Right cardiac atrium (tissue), 5 donors: ENCODE measurements around the gene EHD2. TPM values are rescaled to one million over a fixed set of nuclear protein-coding genes. Genes with fewer than 3 reads are reported as not detected.

Source experiments
- ATAC-seq, 2 donors: fragments of 200-7000 bp; cut with Tn5 transposase; one replicate each; pipeline versions ENCODE4 v1.8.0 to v1.9.1; 2020; ENCODE audit warnings: moderate library complexity in 2 of 2, mild to moderate bottlenecking in 1 of 2
- DNase-seq, 3 donors: peaks; one replicate each; pipeline ENCODE4 v3.0.0-alpha.2; 2020
- H3K27ac ChIP-seq: one replicate; pipeline ENCODE4 v1.5.1; 2013; ENCODE audit warnings: mild to moderate bottlenecking, low read length, control low read depth, moderate library complexity
- H3K27me3 ChIP-seq: one replicate; pipeline ENCODE4 v1.6.1; 2013; ENCODE audit not compliant: control insufficient read depth, insufficient read depth
- H3K4me1 ChIP-seq: one replicate; pipeline ENCODE4 v1.6.1; 2013; ENCODE audit warnings: low read length; ENCODE audit not compliant: control insufficient read depth, insufficient read depth
- H3K4me3 ChIP-seq: one replicate; pipeline ENCODE4 v1.5.1; 2013; ENCODE audit warnings: low read length, control low read depth
- H3K9me3 ChIP-seq: one replicate; pipeline ENCODE4 v1.6.1; 2013; ENCODE audit warnings: low read length; ENCODE audit not compliant: control insufficient read depth
- WGBS: extraction: QIAGEN DNeasy Blood & Tissue Kit; methylation state at CpG from one replicate; pipeline ENCODE4 v1.1.7; 2013; 5-methylcytosine and 5-hydroxymethylcytosine counted together
- intact Hi-C, 4 donors: fragments of 100-400 bp; cut with DNase I; formaldehyde crosslinking; loops; one replicate each; pipeline versions ENCODE4 v1.11.0 to v1.14.0; 2022 to 2023
- polyA plus RNA-seq: library from polyadenylated mRNA; stranded (reverse); fragments of 200-250 nt; gene quantifications from one replicate; pipeline ENCODE4 v1.2.3, GENCODE V29; 2013
- total RNA-seq, 4 donors: library from RNA; stranded (reverse); fragmentation: NEBNext Ultra II Directional; extraction: Animal tissue kit (Norgen Biotek cat#: 25700); gene quantifications; one replicate each; pipeline ENCODE4 v1.2.1, GENCODE V29; 2021
- donor health status: healthy with polysubstance abuse.
- donor health status: DM: no; HTN: yes; CAD: no.
- donor health status: DM: no; HTN: no; CAD: no.
- donor health status: DM: no; HTN: yes; CAD: no; lungs with severe emphysema.
- donor health status: DM: yes; HTN: yes; CAD: no.

EHD2 gene
- total and polyA plus RNA-seq, 5 donors: 32.8 to 61.9 (median 38.7) TPM

DNA sequence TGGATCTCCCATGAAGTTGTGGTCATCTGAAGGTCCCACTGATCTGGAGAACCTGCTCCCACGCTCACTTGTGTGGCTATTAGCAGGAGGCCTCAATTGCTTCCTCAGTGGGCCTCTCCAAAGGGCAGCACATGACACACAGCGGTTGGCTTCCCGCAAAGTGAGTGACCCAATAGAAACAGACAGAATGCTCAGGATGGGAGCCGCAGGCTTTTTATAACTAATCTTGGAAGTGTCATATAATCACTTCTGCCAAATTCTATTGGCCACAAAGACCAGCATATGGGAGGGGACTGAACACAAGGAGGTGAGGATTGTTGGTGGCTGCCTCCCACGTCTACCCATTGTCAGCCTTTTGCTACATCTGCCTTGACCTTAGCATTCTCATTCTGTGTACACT lies 22.1 kb upstream of the EHD2 start:
- no peaks in the 10 kb centered on the region for H3K27me3 ChIP-seq
- no peak for ATAC-seq
- no peaks in the 10 kb centered on the region for H3K9me3 ChIP-seq
- H3K27ac ChIP-seq: no peak overlapping the region
- intact Hi-C loops: loop anchor here in 2 of 4 donors (10.0 kb wide), 3 partner anchors 76 to 186 kb away; partner anchors contain the start of gene BICRA (in 1 of the 2)
- no peak for DNase-seq
- H3K4me3 ChIP-seq: no peak overlapping the region
- no peaks in the 10 kb centered on the region for H3K4me1 ChIP-seq
- 96% methylated on average over 5 of the region's 5 CpGs for WGBS

DNA sequence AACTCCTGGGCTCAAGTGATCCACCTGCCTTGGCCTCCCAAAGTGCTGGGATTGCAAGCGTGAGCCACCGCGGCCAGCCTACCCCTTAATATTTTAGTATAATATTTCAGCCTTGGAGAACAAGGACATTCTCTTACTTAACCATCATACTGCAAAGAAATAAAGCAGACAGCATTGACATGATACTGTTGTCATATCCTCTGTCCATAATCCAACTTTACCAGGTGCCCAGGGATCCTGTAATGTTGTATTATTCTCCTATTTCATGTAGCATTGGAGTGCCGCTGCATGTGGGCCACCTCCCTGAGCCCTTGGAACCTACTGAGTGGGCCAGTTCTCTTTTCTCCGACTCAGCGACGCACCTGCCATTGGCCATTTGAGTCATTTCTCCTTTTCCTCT lies 21.4 kb upstream of the EHD2 start:
- no peak overlapping the region for H3K27ac ChIP-seq
- intact Hi-C loops: loop anchor here in 2 of 4 donors (10.0 kb wide), 3 partner anchors 77 to 187 kb away; partner anchors contain the start of gene BICRA (in 1 of the 2)
- 54% methylated on average over 7 of the region's 7 CpGs for WGBS
- no peak overlapping the region for H3K4me3 ChIP-seq
- H3K27me3 ChIP-seq: no peaks in the 10 kb centered on the region
- H3K9me3 ChIP-seq: no peaks in the 10 kb centered on the region
- no peaks in the 10 kb centered on the region for H3K4me1 ChIP-seq
- no peak for ATAC-seq
- DNase-seq: no peak

DNA sequence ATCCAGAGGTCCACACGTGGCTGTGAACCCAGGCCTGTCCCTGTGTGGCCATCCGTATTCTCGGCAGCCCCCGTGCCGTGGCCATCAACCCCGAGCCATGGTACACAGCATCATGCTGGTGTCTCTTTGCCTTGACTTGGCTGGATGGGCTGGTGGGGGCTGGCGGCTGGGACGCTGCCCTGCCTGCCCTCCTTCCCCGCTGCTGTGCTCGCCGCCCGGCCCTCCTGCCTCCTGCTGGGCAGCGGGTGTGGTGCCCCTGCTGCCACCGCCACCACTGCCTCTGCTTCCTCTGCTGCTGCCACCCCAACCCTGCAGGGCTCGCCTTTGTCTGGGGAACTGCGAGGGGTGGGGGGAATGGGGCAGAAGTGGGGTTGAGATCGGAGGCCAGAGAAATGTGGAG lies 19.7 kb upstream of the EHD2 start:
- WGBS: 90% methylated on average over 17 of the region's 17 CpGs

DNA sequence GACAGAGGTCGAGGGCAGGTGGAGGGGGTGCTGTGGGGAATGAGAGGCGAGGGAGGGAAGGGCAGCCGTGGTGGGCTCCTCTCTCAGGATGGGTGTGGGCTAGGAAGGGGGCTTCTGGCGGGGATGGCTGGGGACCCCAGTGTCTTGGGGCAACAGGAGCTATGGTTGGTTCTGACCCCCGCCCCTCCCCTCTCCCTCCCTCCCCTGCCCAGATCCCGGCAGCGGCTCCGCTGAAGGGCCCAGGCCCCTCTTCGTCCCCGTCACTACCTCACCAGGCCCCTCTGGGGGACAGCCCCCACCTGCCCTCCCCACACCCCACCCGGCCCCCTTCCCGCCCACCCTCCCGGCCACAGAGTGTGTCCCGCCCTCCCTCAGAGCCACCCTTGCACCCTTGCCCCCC lies 19.3 kb upstream of the EHD2 start:
- Histone ChIP-seq H3K4me3 (no peak overlapping the region), H3K27me3 (no peaks in the 10 kb centered on the region), H3K9me3 (no peaks in the 10 kb centered on the region), H3K27ac (no peak overlapping the region), H3K4me1 (no peaks in the 10 kb centered on the region)
- 82% methylated on average over 14 of the region's 14 CpGs for WGBS
- DNase-seq (peak in 1 of 3 donors; percentile 59), ATAC-seq (no peak)
- intact Hi-C loops: loop anchor here in 2 of 4 donors (10.0 kb wide), 3 partner anchors 79 to 189 kb away; partner anchors contain the start of gene BICRA (in 1 of the 2)

More for the DNA sequence above, 19.7 kb upstream of the EHD2 start:
- Histone ChIP-seq H3K27ac (no peak overlapping the region), H3K9me3 (no peaks in the 10 kb centered on the region), H3K27me3 (no peaks in the 10 kb centered on the region), H3K4me1 (no peaks in the 10 kb centered on the region), H3K4me3 (no peak overlapping the region)
- intact Hi-C loops: loop anchor here in 2 of 4 donors (10.0 kb wide), 3 partner anchors 79 to 189 kb away; partner anchors contain the start of gene BICRA (in 1 of the 2)
- ATAC-seq (no peak), DNase-seq (no peak)

DNA sequence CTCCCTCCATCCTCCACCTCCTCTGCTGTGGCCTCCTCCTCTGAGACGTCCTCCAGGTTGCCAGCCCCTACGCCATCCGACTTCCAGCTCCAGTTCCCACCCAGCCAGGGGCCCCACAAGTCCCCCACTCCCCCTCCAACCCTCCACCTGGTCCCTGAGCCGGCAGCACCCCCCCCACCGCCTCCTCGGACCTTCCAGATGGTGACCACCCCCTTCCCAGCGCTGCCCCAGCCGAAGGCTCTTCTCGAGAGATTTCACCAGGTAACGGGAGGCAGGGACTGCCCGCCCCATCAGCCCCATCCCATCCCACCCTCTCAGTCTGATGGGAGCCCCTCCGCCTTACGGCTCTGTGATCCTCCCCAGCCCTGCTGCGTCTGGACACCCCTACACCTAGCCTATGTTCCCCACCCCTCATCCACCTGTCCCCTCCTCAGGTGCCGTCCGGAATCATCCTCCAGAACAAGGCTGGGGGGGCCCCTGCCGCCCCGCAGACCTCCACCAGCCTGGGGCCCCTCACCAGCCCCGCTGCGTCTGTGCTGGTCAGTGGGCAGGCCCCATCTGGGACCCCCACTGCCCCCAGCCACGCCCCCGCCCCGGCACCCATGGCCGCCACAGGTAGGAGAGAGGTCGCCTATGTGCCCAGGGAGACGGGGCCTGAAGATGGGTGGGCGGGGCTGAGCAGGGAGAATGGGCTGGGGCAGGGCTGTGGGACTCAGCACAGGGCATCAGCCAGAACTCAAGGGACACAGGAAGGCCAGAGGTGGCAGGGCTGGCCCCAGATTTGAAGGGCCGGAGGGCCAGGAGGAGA lies 18.6 kb upstream of the EHD2 start:
- WGBS: 90% methylated on average over 28 of the region's 28 CpGs
- peak in 1 of 3 donors; percentile 55 for DNase-seq
- intact Hi-C loops: loop anchor here in 3 of 4 donors (5.0 to 10.0 kb wide), 5 partner anchors 80 to 257 kb away; partner anchors contain the start of gene BICRA (in 2 of the 3)
- no peak overlapping the region for H3K4me3 ChIP-seq
- no peaks in the 10 kb centered on the region for H3K27me3 ChIP-seq
- ATAC-seq: no peak
- H3K9me3 ChIP-seq: no peaks in the 10 kb centered on the region
- no peak overlapping the region for H3K27ac ChIP-seq
- no peaks in the 10 kb centered on the region for H3K4me1 ChIP-seq

DNA sequence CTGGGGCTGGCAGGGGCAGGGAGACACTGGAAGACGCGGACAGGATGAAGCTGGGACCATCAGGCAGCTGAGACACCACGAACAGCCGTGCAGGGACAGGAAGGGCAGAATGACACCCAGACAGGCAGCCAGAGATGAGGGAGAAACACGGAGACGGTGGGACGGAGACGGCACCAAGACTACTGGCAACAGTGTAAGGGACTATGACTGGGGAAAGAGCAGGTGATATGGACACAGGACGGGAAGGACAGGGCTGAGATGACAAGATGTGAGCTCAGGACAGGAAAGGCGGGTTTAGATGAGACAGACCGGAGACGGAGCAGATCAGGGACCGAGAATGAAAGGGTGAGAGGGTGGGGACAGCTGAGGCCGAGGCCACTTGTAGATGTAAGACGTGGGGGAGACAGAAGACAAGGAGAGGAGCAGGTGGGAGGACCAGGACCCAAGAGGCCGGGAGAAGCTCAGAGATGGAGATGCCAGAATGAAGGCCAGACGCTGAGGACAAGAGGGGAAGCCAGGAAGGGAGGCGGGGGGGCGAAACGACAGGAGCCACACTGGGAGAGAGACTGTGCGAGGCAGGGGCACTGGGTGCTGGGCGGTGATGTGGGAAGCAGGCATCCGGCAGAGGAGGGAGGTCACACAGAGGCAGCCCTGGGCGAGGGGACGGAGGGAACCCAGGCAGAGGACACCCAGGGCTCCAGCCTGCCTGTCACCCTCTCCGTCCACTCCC lies 17.5 kb upstream of the EHD2 start:
- Histone ChIP-seq H3K4me3 (no peak overlapping the region), H3K27me3 (no peaks in the 10 kb centered on the region), H3K27ac (no peak overlapping the region), H3K4me1 (no peaks in the 10 kb centered on the region), H3K9me3 (no peaks in the 10 kb centered on the region)
- intact Hi-C loops: loop anchor here in 3 of 4 donors (5.0 to 10.0 kb wide), 5 partner anchors 81 to 258 kb away; partner anchors contain the start of gene BICRA (in 2 of the 3)
- WGBS: 85% methylated on average over 26 of the region's 26 CpGs
- ATAC-seq (no peak), DNase-seq (no peak)

DNA sequence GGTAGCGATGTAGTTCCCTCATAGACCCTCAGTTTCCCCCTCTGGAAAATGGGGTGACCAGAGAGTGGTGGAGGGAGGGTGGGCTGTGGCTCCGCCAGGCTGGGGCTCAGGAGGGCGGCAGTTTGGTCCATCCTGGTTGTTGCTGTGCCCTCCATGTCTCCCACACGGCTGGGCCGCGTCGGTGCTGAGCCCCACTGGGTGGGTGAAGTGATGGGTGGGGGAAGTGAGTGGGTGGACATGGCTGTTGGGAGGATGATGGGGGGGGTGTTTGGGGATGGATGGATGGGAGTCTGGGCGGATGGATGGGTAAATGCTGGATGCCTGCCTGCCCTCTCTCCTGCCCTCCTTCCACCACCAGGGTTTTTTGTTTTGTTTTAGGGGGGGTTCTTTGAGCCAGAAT lies 16.6 kb upstream of the EHD2 start:
- Histone ChIP-seq H3K4me1 (no peaks in the 10 kb centered on the region), H3K27ac (no peak overlapping the region), H3K27me3 (no peaks in the 10 kb centered on the region), H3K9me3 (no peaks in the 10 kb centered on the region), H3K4me3 (no peak overlapping the region)
- DNase-seq: no peak
- WGBS: 87% methylated on average over 8 of the region's 8 CpGs
- intact Hi-C loops: loop anchor here in 3 of 4 donors (5.0 to 10.0 kb wide), 5 partner anchors 82 to 259 kb away; partner anchors contain the start of gene BICRA (in 2 of the 3)
- no peak for ATAC-seq

DNA sequence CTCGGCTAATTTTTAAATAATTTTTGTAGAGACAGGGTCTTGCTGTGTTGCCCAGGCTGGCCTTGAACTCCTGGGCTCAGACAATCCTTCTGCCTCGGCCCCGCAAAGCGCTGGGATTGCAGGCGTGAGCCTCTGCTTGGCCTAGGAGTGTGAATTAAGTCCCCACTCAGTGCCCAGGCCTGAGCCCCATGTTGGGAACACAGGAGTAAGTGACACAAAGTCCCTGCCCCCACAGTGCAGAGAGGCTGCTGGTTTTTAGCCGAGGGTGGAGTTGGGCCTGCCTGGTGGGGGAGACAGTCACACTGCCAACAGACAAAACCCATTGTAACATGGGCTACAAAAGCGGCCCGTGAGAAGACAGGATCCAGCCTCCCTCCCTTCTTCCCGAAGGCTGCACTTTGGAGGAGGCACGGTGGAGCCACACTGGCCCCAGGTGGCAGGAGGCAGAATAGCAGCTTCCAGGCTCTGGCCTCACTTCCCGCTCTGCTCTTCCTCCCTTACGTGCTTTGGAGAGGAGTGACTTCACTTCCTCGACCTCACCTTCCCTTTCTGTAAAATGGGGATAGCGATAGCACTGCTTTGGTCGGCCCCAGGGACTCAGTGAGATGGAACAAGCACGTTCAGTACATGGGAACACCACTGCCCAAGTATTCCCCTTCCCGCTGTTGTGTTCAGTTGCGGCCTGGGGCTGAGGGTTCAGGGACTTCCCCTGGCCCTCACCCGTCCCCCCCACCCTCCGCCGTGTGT lies 15.2 kb upstream of the EHD2 start:
- Histone ChIP-seq H3K4me1 (no peaks in the 10 kb centered on the region), H3K4me3 (no peak overlapping the region), H3K9me3 (no peaks in the 10 kb centered on the region), H3K27ac (peak overlapping the region; percentile 1), H3K27me3 (no peaks in the 10 kb centered on the region)
- 42% methylated on average over 21 of the region's 21 CpGs for WGBS
- peak; percentile 76 to 78 for ATAC-seq
- intact Hi-C loops: loop anchor here in 3 of 4 donors (2.0 to 10.0 kb wide), 6 partner anchors 83 to 261 kb away; partner anchors contain the start of gene BICRA (in 2 of the 3)
- DNase-seq: peak; percentile 76 to 88 (median 87)

DNA sequence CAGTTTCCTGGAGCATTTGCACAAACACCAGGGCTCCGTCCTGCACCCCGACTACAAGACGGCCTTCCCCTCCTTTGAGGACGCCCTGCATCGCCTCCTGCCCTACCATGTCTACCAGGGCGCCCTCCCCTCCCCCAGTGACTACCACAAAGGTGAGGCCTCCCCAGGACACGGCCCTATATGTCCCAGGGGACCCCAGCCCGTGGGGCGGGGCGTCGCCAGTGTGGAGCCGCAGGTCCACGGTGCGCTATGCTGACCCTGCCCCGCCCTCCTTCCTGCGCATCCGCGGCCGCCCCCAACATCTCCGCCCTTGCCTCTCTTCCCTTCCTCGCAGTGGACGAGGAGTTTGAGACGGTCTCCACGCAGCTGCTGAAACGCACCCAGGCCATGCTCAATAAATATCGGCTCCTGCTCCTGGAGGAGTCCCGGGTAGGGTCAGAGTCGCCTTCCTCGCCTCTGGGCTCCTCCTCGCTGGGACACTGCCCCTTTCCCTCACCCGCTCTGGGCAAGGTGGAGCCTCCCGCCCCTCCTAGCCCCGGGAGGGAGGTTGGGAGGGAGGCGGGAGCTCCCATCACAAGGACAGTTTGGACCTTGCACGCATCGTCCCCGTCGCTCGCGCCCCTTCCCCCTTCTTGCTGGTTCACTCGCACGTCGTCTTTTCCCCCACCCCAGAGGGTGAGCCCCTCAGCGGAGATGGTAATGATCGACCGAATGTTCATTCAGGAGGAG lies 14.4 kb upstream of the EHD2 start:
- peak in 2 of 3 donors; percentile 72 to 73 for DNase-seq
- no peak overlapping the region for H3K27ac ChIP-seq
- H3K4me3 ChIP-seq: no peak overlapping the region
- H3K4me1 ChIP-seq: no peaks in the 10 kb centered on the region
- ATAC-seq: peak; percentile 5 to 9
- WGBS: 88% methylated on average over 46 of the region's 46 CpGs
- intact Hi-C loops: loop anchor here in 3 of 4 donors (2.0 to 10.0 kb wide), 6 partner anchors 84 to 262 kb away; partner anchors contain the start of gene BICRA (in 2 of the 3)
- H3K9me3 ChIP-seq: no peaks in the 10 kb centered on the region
- no peaks in the 10 kb centered on the region for H3K27me3 ChIP-seq
